ENCODE data around the gene CAVIN2. TPM values are rescaled to one million over a fixed set of nuclear protein-coding genes. Genes with fewer than 3 reads are reported as not detected.
A peak's percentile ranks its signal among the peaks of the same experiment; 100 is the strongest.

CAVIN2 gene
- total RNA-seq, 6 experiments from 2014 or later = 3.1 to 15.9 (median 14.5) TPM

DNA sequence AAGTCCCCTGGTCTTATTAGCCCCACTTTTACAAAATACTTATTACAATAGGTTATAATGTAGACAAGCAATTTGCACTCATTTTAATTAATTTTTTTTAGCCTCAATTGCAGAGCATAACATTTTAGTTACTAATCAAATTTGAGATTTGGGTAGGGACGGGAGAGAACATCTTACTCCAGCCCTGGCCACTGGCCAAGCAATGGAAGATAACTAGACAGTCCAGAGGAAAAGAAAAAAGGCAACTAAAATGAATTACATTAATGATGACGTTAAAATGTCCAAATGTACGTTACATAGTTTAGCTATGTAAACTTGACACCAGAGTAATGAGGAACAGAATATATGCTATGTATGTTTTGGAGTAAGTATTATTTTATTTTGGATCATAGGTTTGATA is 11.0 kb upstream of the CAVIN2 start:
- peaks cover 63% of the 10 kb centered on the region for H3K4me1 Mint-ChIP-seq (ENCODE audit: low read depth)

DNA sequence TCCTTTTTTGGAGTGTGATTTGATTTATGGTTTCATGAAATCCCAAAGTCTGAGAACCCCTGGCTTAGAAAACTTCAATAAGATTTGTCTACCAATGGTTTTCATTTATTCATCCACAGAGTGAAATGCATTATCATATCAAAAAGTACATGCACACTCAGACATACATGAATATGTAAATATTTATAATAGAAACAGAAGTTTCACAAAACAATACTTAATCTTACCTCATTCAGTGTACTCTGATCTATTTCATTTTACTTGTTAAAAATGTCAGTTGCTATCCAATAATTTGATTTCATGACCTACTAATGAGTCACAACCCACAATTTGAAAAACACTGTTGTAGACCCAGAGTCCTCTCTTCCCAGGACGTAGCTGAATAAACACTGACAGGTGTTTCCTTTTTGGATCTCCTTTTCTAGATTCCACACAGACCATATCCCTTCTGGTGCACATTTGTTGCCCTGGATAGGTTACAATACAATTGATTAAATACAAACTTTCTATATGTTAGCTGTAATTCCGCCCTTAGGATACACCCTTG is 10.4 kb upstream of the CAVIN2 start:
- Mint-ChIP-seq H3K4me1 (ENCODE audit: low read depth) (peaks cover 58% of the 10 kb centered on the region), H3K4me3 (no peak overlapping the region), H3K27me3 (ENCODE audit: insufficient read depth) (no peaks in the 10 kb centered on the region), H3K9me3 (no peaks in the 10 kb centered on the region), H3K27ac (no peak overlapping the region), H3K36me3 (ENCODE audit: low read depth) (peaks cover 5% of the 10 kb centered on the region; the same call in 1 of the 2 replicates)
- peak; percentile 17 for DNase-seq
- TF ChIP-seq, protein P1, sequence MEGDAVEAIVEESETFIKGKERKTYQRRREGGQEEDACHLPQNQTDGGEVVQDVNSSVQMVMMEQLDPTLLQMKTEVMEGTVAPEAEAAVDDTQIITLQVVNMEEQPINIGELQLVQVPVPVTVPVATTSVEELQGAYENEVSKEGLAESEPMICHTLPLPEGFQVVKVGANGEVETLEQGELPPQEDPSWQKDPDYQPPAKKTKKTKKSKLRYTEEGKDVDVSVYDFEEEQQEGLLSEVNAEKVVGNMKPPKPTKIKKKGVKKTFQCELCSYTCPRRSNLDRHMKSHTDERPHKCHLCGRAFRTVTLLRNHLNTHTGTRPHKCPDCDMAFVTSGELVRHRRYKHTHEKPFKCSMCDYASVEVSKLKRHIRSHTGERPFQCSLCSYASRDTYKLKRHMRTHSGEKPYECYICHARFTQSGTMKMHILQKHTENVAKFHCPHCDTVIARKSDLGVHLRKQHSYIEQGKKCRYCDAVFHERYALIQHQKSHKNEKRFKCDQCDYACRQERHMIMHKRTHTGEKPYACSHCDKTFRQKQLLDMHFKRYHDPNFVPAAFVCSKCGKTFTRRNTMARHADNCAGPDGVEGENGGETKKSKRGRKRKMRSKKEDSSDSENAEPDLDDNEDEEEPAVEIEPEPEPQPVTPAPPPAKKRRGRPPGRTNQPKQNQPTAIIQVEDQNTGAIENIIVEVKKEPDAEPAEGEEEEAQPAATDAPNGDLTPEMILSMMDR (IDR thresholded peaks at IDR 0.05) = no peak

More for the DNA sequence above, 11.0 kb upstream of the CAVIN2 start:
- Mint-ChIP-seq H3K4me3 (no peak overlapping the region), H3K36me3 (ENCODE audit: low read depth) (peaks cover 5% of the 10 kb centered on the region; the same call in 1 of the 2 replicates), H3K27ac (no peak overlapping the region), H3K27me3 (ENCODE audit: insufficient read depth) (no peaks in the 10 kb centered on the region), H3K9me3 (no peaks in the 10 kb centered on the region)
- TF ChIP-seq, protein P1 (IDR thresholded peaks at IDR 0.05) = no peak
- DNase-seq = no peak

DNA sequence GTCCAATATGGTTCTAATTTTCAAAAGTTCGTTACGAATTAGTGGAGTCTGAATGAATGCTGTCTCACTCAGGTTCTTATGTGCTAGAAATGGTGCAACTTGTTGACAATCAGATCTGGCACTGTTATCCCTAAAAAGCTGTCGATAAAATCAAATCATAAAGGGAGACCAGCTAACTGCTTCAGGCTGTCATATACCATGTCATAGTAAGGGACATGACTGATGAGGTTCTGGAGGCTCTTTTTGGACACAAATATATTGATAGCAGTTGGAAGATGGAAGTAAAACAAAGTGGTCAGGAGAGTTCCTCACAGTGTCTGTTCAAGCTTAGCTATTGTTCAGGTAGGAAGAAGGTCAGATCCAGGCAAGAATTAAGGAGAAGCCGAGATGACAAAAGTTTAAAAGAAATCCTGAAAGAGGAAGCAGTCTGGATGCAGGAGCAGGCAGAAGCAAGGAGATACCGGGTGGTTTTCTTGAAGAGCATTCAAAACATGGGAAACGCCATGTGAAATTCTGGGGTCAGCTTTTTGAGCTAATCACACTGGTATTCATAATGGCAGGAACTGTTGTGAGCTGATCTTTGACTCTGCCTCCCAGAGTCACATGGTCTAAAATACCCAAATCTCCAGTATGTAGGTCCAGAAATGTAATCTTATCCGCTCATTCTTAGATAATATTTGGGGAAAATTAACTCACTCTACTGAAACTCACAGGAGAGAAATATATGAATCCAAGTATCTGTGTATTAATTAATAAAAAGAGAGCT is 9.4 kb upstream of the CAVIN2 start:
- no peaks in the 10 kb centered on the region for H3K9me3 Mint-ChIP-seq
- DNase-seq = no peak
- peaks cover 48% of the 10 kb centered on the region for H3K4me1 Mint-ChIP-seq (ENCODE audit: low read depth)
- H3K36me3 Mint-ChIP-seq (ENCODE audit: low read depth) = peaks cover 5% of the 10 kb centered on the region; the same call in 1 of the 2 replicates
- no peaks in the 10 kb centered on the region for H3K27me3 Mint-ChIP-seq (ENCODE audit: insufficient read depth)
- TF ChIP-seq, protein P1 (IDR thresholded peaks at IDR 0.05) = no peak
- no peak overlapping the region for H3K27ac Mint-ChIP-seq
- no peak overlapping the region for H3K4me3 Mint-ChIP-seq

DNA sequence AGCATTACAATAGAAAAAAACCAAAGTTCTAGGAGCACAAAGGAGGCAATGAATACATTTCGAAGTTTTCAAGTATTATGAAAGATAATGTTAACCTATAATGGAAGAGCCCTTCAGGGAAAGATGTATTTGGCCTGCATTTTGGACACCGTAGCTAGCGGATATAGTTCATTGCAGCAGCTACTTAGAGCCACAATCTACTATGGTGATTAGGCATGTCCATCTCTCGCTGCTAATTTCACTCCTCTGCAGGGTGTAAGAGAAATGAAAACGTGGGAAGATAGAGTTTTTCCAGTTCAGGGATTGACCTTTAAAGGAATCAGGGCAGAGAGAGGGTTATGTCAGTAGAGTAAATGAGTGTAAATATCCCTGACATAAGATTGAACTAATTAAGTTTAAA is 8.5 kb upstream of the CAVIN2 start:
- TF ChIP-seq, protein P1 (IDR thresholded peaks at IDR 0.05) = no peak

DNA sequence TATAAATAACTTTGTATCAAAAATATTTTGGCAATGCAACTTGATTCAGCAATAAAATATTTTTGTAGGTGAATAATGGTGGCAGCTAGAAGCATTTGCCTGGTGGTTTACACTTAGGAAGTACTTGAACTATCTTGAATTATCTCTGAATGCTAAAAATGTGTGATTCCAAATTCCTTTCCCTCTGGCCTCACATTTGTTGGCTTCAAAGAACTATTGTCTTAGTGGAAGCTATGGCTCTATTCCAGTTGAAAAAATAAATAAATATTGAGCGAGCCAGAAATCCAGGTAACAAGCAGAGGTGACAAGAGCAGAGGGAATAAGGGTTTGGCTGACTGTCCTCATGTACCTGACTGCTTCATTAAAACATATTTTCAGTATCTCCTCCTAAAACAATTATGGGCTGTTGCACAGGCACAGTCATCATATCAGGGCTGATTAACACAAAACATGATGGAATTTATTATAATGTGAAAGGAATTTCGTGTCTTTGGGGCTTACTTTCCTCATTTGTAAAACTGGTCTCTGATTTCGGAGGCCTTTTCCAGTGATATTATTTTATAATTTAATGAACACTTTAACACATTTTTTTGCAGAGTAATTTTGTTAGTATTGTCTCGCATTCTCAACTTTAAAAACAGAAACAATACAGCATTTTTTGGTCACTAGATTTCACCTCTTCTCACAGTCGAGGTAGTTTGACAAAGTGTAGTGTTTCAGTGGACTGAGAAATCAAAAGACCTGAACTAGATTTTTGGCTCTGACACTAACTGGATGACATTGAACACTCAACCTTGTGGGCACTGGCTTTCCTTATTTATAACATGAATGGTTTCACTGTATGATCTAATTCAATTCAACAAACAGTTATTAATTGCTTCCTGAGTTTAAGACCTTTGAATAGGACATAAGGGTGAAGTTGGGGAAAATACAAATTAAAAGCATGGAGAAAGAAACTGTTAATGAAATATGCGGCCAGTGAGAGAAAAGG is 7.8 kb upstream of the CAVIN2 start:
- H3K4me3 Mint-ChIP-seq = no peak overlapping the region
- no peak overlapping the region for H3K27ac Mint-ChIP-seq
- H3K36me3 Mint-ChIP-seq (ENCODE audit: low read depth) = peaks cover 5% of the 10 kb centered on the region; the same call in 1 of the 2 replicates
- peaks cover 48% of the 10 kb centered on the region for H3K4me1 Mint-ChIP-seq (ENCODE audit: low read depth)
- no peaks in the 10 kb centered on the region for H3K9me3 Mint-ChIP-seq
- TF ChIP-seq, protein P1 (IDR thresholded peaks at IDR 0.05) = no peak
- no peaks in the 10 kb centered on the region for H3K27me3 Mint-ChIP-seq (ENCODE audit: insufficient read depth)
- no peak for DNase-seq

More for the DNA sequence above, 8.5 kb upstream of the CAVIN2 start:
- Mint-ChIP-seq H3K9me3 (no peaks in the 10 kb centered on the region), H3K27ac (no peak overlapping the region), H3K27me3 (ENCODE audit: insufficient read depth) (no peaks in the 10 kb centered on the region), H3K4me1 (ENCODE audit: low read depth) (peaks cover 48% of the 10 kb centered on the region), H3K4me3 (no peak overlapping the region), H3K36me3 (ENCODE audit: low read depth) (peaks cover 5% of the 10 kb centered on the region; the same call in 1 of the 2 replicates)
- DNase-seq = no peak

All from HFFc6 (cell line).